Duodenal mucosa (tissue), 2 donors: Measurements from ENCODE around the gene KCNN3.

Experiments
- H3K27ac ChIP-seq: one replicate; pipeline ENCODE4 v1.7.0; 2013; ENCODE audit warnings: low read depth, low read length
- H3K27me3 ChIP-seq, 2 donors: one replicate each; pipeline ENCODE4 v1.7.0; 2013; ENCODE audit warnings: low read length in 2 of 2, control low read depth in 1 of 2; ENCODE audit not compliant: insufficient read depth in 2 of 2, control insufficient read depth in 1 of 2
- H3K36me3 ChIP-seq, 2 donors: one replicate each; pipeline ENCODE4 v1.7.0; 2013; ENCODE audit warnings: low read length in 2 of 2, control low read depth in 1 of 2; ENCODE audit not compliant: insufficient read depth in 2 of 2, control insufficient read depth in 1 of 2
- H3K4me1 ChIP-seq, 2 donors: one replicate each; pipeline ENCODE4 v1.7.0; 2013; ENCODE audit warnings: low read length in 2 of 2, control low read depth in 1 of 2; ENCODE audit not compliant: insufficient read depth in 2 of 2, control insufficient read depth in 1 of 2
- H3K4me3 ChIP-seq, 2 donors: one replicate each; pipeline ENCODE4 v1.7.0; 2013; ENCODE audit warnings: low read length in 2 of 2, low read depth in 1 of 2
- H3K9ac ChIP-seq, 2 donors: one replicate each; pipeline ENCODE4 v1.7.0; 2013; ENCODE audit warnings: low read length in 2 of 2, low read depth in 1 of 2
- H3K9me3 ChIP-seq, 2 donors: one replicate each; pipeline ENCODE4 v1.7.0; 2013; ENCODE audit warnings: low read length in 2 of 2, control low read depth in 1 of 2; ENCODE audit not compliant: control insufficient read depth in 1 of 2

The KCNN3 gene

GRCh38 chr1:154752273-154753030 lies 117.6 kb downstream of the KCNN3 start:
- Histone ChIP-seq H3K27me3 (peaks cover 6 to 15% of the 10 kb centered on the region in 2 donors), H3K9me3 (no peaks in the 10 kb centered on the region), H3K4me1 (peaks cover 4 to 6% of the 10 kb centered on the region in 2 donors), H3K4me3 (no peak overlapping the region), H3K9ac (no peak overlapping the region), H3K36me3 (no peaks in the 10 kb centered on the region), H3K27ac (no peak overlapping the region)

- Histone ChIP-seq H3K4me1 (peaks cover 11% of the 10 kb centered on the region in 2 donors), H3K27me3 (peaks cover 13 to 20% of the 10 kb centered on the region in 2 donors), H3K27ac (no peak overlapping the region), H3K9me3 (no peaks in the 10 kb centered on the region), H3K36me3 (no peaks in the 10 kb centered on the region), H3K9ac (no peak overlapping the region), H3K4me3 (no peak overlapping the region)
Observed at GRCh38 chr1:154751690-154752089, 118.4 kb downstream of the KCNN3 start.

- H3K4me1 ChIP-seq = peaks cover 11% of the 10 kb centered on the region in 2 donors
- H3K27me3 ChIP-seq = peaks cover 15 to 22% of the 10 kb centered on the region in 2 donors
- H3K36me3 ChIP-seq = no peaks in the 10 kb centered on the region
- H3K9me3 ChIP-seq = no peaks in the 10 kb centered on the region
- no peak overlapping the region for H3K27ac ChIP-seq
- H3K9ac ChIP-seq = no peak overlapping the region
- H3K4me3 ChIP-seq = no peak overlapping the region
Observed at GRCh38 chr1:154750681-154751665, 119.1 kb downstream of the KCNN3 start.

- H3K9ac ChIP-seq = no peak overlapping the region
- no peak overlapping the region for H3K4me3 ChIP-seq
- peaks cover 11% of the 10 kb centered on the region in 2 donors for H3K4me1 ChIP-seq
- H3K27ac ChIP-seq = no peak overlapping the region
- H3K27me3 ChIP-seq = peaks cover 15 to 22% of the 10 kb centered on the region in 2 donors
- H3K9me3 ChIP-seq = no peaks in the 10 kb centered on the region
- H3K36me3 ChIP-seq = no peaks in the 10 kb centered on the region
Observed at GRCh38 chr1:154749078-154749760, 120.9 kb downstream of the KCNN3 start.

- Histone ChIP-seq H3K4me3 (no peak overlapping the region), H3K27me3 (peaks cover 15 to 22% of the 10 kb centered on the region in 2 donors), H3K9me3 (no peaks in the 10 kb centered on the region), H3K27ac (no peak overlapping the region), H3K36me3 (no peaks in the 10 kb centered on the region), H3K9ac (no peak overlapping the region), H3K4me1 (peaks cover 11% of the 10 kb centered on the region in 2 donors)
Observed at GRCh38 chr1:154748405-154748775, 121.7 kb downstream of the KCNN3 start.

- Histone ChIP-seq H3K4me1 (peaks cover 11% of the 10 kb centered on the region in 2 donors), H3K9me3 (no peaks in the 10 kb centered on the region), H3K27ac (no peak overlapping the region), H3K27me3 (peaks cover 15 to 22% of the 10 kb centered on the region in 2 donors), H3K9ac (no peak overlapping the region), H3K36me3 (no peaks in the 10 kb centered on the region), H3K4me3 (no peak overlapping the region)
Observed at GRCh38 chr1:154747740-154748404, 122.2 kb downstream of the KCNN3 start.

GRCh38 chr1:154747380-154747739 lies 122.7 kb downstream of the KCNN3 start:
- Histone ChIP-seq H3K27ac (no peak overlapping the region), H3K9me3 (no peaks in the 10 kb centered on the region), H3K4me3 (no peak overlapping the region), H3K27me3 (peaks cover 15 to 22% of the 10 kb centered on the region in 2 donors), H3K4me1 (peaks cover 11% of the 10 kb centered on the region in 2 donors), H3K9ac (no peak overlapping the region), H3K36me3 (no peaks in the 10 kb centered on the region)

GRCh38 chr1:154746622-154747299 lies 123.3 kb downstream of the KCNN3 start:
- H3K27me3 ChIP-seq = peaks cover 15 to 25% of the 10 kb centered on the region in 2 donors
- no peak overlapping the region for H3K9ac ChIP-seq

GRCh38 chr1:154745750-154746425 lies 124.2 kb downstream of the KCNN3 start:
- no peaks in the 10 kb centered on the region for H3K9me3 ChIP-seq
- peaks cover 15 to 26% of the 10 kb centered on the region in 2 donors for H3K27me3 ChIP-seq
- H3K4me1 ChIP-seq = peaks cover 11% of the 10 kb centered on the region in 2 donors

More at GRCh38 chr1:154746622-154747299, 123.3 kb downstream of the KCNN3 start:
- Histone ChIP-seq H3K36me3 (no peaks in the 10 kb centered on the region), H3K9me3 (no peaks in the 10 kb centered on the region), H3K4me3 (no peak overlapping the region), H3K27ac (no peak overlapping the region), H3K4me1 (peaks cover 11% of the 10 kb centered on the region in 2 donors)

More at GRCh38 chr1:154745750-154746425, 124.2 kb downstream of the KCNN3 start:
- Histone ChIP-seq H3K9ac (no peak overlapping the region), H3K4me3 (no peak overlapping the region), H3K27ac (no peak overlapping the region), H3K36me3 (no peaks in the 10 kb centered on the region)
